Measurements from ENCODE around the gene PPP2R5D.

DNA sequence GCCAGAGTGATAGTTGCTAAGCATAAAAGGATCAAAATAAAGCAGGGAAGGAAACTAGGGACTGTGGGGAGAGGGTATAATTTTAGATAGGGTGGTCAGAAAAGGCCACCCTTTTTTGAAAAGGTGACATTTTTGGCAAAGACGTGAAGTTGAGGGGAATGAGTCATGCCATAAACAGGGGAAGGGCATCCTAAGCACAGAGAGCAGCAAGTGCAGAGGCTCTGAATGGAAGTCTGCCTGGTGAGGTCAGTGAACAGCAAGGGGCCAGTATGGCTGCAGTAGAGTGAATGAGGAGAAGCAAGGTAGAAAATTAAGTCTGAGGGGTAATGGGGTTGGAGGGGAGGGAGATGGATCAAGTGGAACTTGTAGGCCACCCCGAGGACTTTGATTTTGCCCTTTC lies 77.5 kb downstream of the PPP2R5D start:
- no peak for TF ChIP-seq TAF1 (IDR thresholded peaks at IDR 0.05; ENCODE audit: borderline replicate concordance, insufficient read depth, low read length)
- TF ChIP-seq, protein P1, sequence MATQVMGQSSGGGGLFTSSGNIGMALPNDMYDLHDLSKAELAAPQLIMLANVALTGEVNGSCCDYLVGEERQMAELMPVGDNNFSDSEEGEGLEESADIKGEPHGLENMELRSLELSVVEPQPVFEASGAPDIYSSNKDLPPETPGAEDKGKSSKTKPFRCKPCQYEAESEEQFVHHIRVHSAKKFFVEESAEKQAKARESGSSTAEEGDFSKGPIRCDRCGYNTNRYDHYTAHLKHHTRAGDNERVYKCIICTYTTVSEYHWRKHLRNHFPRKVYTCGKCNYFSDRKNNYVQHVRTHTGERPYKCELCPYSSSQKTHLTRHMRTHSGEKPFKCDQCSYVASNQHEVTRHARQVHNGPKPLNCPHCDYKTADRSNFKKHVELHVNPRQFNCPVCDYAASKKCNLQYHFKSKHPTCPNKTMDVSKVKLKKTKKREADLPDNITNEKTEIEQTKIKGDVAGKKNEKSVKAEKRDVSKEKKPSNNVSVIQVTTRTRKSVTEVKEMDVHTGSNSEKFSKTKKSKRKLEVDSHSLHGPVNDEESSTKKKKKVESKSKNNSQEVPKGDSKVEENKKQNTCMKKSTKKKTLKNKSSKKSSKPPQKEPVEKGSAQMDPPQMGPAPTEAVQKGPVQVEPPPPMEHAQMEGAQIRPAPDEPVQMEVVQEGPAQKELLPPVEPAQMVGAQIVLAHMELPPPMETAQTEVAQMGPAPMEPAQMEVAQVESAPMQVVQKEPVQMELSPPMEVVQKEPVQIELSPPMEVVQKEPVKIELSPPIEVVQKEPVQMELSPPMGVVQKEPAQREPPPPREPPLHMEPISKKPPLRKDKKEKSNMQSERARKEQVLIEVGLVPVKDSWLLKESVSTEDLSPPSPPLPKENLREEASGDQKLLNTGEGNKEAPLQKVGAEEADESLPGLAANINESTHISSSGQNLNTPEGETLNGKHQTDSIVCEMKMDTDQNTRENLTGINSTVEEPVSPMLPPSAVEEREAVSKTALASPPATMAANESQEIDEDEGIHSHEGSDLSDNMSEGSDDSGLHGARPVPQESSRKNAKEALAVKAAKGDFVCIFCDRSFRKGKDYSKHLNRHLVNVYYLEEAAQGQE (IDR thresholded peaks at IDR 0.05; ENCODE audit: insufficient read depth in 1 of 2, low read depth in 2 of 2, low read length in 2 of 2) = no peak
- no peak for TF ChIP-seq SIN3A (IDR thresholded peaks at IDR 0.05; ENCODE audit: borderline replicate concordance, insufficient read depth, low read length)

All from PFSK-1 (cell line).